HG02885 (cell line): Measurements from ENCODE around the gene SPRY4.
"Not testable (repeated sequence)": the region's sequence is repeated elsewhere in the genome, so short reads cannot be mapped to it uniquely, and the experiment has no call there.

Experiments used
- ATAC-seq: cut with Tn5 transposase; IDR thresholded peaks from one replicate; pipeline ENCODE4 v1.9.1; 2021; ENCODE audit warnings: mild to moderate bottlenecking; ENCODE audit not compliant: unreplicated experiment, poor library complexity

The SPRY4 gene

DNA sequence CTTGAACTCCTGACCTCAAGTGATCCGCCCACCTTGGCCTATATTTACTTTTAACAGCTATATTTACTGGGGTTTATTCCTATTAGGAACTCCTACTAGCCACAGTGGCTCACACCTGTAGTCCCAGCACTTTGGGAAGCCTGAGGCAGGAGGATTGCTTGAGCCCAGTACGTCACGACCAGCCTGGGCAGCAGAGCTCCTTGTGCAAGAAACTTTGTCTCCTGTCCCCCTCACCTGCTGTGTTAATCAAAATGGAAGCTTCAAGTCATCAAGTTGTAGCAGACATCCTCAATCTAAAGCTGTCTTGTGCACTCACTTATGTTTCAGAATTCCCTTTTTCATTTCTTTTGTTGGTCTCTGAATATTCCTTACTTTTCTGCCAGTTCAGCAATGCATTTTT, 15.0 kb upstream of the SPRY4 start:
- ATAC-seq, result no peak

DNA sequence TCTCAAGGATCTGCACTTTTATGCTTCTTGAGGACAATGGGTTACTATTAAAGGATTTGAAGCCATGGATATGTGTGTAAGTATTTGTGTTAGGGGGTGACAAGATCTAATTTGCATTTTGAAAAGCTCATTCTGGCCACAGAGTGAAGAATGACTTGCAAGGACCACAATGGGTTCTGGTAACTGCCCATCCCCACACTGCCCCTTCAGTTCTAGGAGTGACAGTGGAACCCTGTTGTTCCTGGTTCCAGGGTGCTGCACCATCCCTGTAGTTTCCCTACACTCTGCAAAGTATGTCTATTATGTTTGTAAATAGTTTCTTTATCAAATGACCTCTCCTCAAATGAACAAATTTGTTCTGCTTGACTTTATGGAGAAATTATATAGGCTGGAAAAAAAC, 9.7 kb upstream of the SPRY4 start:
- no peak for ATAC-seq

DNA sequence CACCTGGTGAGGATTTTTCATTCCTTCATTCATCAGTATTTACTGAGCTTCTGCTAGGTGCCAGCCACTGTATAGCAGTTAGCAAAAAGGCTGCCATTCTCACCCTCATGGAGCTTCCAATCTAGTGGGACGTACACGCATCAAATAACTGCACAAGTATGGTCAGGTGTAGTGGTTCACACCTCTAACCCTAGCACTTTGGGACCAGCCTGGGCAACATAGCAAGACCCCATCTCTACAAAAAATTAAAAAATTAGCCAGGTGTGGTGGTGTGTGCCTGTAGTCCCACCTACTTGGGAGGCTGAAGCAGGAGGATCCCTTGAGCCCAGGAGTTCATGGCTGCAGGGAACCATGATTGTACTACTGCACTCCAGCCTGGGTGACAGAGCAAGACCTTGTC, 8.9 kb upstream of the SPRY4 start:
- ATAC-seq, result not testable (repeated sequence)

DNA sequence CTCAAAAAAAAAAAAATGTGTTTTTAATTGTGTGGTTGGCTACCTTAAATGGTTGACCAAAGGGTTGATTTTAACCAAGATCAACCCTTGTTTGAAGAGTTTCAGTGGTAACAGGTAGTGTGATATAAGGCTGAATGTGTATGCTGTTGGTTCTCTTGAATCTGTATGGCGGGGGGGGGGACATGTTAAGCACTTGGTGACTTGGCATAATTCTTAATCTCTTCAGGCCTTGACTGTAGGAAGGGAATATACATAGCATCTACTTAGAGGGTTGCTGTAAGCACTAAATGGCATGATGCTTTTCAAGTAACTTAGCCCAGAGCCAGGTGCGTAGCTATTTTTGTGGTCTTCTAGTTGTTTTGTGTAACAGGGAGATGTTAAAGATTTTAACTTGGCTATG, 5.6 kb upstream of the SPRY4 start:
- ATAC-seq, result no peak

DNA sequence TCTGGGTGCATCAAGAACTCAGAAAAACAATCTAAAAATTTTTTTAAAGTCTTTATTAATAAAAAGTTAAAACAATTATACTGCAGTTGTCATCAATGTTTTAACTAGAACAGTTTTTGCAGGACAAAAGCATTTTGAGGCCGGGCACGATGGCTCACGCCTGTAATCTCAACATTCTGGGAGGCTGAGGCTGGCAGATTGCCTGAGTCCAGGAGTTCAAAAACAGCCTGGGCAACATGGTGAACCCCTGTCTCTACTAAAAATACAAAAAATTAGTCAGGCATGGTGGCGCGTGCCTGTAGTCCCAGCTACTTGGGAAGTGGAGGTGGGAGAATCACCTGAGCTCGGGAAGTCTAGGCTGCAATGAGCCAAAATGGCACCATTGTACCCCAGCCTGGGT, 5.2 kb upstream of the SPRY4 start:
- no peak for ATAC-seq

DNA sequence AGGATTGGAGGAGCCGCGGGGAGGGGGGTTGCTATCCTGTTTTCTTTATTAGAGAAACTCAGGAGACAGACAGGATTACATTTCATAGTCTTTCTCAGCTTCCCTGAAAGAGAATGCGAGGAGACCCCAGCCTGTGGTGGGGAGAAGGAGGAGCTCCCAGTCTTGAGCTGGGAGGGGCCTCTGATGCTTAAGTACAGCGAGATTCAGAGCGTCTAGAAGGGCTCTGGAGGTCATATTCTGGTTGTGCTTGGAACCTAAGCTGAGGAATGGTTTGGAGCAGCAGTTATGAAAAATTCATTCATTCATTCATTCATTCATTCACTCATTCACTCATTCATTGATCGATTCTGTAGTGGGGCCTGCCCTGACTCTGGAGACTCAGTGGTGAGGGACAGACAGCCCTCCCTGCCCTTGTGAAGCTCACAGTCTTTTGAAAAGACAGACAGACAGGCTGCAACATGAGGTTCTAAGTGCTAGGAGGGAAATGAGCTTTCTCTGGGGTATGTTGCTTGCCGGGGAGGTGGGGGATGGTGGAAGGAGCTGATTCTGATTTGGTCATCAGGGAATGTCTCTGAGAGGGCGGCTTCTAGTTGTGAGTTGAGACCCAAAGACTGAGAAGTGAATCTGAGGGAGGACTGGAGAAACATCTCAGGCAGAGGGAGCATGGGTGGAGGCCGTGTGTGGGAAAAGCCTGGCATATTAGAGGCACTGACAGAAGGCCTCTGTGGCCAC, 2.5 kb upstream of the SPRY4 start:
- ATAC-seq, result no peak

DNA sequence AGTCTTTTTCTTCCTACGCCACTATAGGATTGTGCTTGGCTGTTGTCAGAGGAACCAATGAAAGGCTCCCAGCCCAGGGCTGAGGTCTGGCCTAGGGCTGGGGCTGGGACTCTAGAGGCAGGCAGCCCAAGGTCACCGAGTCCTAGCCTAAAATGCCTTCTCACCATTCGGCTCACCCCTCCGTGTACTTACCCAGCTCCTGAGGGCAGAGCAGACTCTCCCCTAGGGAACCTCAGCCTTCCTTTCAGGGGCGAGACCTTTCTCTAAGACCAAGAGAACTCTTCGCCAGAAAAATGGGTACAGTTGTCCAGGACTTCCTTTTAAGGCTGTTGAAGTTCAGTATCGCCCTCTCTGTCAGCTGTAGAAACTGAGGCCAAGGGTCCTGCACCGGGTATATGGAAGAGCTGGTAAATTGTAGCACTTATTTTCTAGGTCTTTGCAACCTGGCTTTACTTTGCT, 1.7 kb upstream of the SPRY4 start:
- no peak for ATAC-seq

DNA sequence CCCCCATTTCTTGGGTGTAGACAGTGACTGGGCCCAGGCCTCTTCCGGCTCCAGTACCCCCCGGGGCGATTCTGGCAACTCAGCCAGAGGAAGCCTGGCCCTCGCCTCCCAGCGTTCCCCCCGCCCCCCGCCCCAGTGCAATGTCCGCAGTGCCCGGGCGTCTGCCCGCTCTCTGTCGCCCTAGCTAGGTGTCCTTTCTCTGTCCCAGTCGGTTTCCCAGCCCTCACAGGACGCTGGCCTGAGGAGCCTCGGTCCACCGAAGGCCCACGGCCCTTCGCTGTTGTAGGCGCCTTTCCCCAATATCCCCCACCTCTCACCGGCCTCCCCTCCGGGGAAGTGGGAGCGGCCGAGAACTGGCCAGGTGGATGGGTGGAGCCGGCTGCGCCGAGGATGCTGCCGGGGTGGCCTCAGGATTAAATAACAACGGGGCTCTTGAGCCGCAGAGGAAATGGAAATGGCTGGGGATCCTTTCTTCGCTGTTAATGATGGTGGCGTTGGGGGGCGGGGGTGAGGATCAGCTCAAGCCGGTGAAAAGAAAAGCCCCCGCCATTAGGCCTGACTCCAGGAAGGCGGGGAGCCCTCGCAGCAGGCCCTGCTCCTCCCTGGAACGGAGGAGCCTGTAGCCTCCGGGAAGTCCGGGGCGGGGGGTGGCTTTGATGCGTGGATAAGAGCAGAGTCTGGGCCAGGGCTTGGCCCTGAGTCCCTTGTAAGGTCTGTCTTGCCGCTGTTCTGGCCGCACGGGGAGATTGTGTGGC, 1.1 kb upstream of the SPRY4 start:
- no peak for ATAC-seq

DNA sequence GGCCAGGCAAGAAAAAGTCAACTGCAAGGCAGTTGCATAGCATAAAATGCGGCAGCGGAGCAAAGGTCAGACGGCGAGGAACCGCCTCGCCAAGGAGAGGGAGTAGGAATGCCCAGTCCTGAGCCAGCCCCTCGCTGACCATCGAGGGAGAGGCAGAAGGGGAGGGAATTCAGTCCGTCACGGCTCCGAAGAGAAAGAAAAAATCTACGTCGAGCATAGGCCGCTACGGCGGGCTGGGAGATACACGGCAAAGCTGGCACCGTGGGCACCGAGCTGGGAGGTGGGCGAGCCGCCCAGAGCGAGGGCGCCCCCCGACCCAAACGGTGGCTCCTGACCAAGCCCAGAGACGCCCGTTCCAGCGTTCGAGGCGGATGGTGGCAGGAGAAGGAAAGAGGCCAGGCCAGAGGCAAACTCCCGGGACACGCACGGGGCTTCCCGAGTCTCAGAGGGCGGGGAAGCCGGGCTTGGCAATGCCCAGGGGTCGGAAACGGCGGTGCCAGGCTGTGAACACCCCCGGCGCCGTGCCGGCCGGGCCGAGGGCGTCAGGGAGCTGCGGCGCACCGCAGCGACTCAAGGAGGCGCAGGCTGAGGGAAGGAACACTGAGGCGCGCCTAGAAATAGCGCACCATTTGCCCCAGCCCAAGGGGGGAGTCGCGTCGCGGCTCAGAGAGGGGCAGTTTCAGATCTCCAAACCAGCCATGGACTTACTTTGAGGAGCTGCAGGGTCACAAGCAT, 518 bp downstream of the SPRY4 start:
- peak; percentile 59 for ATAC-seq

DNA sequence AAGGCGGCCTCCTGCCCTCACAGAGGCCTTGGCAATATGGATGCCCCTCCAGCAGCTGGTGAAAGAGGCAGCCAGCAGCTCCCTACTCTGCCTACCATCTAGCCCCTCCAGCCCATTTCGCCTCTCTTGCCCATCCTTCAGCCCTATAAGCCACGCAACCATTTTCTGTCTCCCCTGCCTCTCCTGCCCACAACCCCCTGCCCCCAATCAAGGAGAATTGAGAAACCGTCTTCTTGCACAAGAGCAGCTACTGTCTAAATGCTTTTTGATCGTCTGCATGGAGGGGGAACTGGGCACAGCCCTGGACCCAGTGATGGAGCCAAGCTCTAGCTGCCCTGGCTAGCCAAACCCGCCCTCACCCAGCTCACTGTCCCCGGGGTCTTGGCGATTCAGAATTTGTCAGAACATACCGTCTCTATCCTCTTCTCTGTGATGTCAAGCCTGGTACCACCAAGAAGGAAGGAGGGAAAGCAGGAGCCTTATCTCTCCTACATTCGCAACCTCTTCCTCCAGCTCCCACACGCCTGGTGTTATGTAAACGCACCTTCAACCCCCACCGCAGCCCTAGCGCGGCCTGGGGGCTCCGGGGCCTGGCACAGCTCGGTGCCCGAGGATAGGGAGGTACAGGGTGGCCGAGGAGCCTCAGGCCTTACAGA, 1.2 kb downstream of the SPRY4 start:
- ATAC-seq, result no peak

DNA sequence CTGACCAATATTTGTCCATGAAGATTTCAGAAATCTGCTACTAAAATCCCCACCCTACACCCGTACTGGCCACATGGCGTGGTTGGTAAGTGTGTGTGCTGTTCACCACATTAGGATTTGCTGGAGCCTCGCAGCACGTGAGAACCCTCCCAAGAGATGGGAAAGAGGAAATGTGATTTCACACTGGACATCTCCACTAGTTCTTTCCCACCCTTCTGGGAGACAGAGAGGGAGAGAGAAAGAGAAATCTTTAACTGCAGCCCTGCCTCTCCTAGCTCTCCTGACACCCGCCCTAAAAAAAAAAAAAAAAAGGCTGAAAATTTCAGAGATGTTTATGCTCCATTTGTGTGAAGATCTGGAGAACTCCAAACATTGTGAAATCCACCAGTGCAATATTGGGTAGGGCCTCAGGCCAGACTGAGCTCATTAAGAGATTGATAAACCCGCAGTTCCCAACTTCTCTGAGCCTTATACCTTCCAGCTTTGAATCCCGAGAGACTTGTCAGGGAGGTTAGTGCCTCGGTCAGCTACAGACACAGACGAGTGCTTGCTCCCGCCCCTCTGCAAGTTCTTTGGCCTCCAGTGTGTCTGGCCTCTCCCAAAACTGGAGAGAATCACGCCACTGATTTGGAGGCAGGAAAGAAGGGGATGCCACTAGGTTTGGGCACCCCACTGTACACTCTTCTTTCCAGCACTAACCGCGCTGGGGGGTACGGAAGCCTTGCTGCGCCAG, 1.9 kb downstream of the SPRY4 start:
- no peak for ATAC-seq

DNA sequence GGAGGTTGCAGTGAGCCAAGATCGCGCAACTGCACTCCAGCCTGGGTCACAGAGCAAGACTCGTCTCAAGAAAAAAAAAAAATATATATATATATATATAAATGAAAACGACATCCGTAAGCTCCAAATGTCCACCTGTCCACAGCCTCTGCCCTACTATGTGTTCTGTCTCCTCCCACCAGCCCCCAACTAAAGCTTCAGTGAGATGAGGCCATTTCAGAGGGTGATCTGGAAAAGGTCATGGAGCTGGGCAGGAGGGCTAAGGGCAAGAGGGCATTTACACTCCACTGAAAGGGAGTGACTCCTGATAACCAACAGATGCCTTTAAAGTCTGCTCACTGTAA, 2.4 kb downstream of the SPRY4 start:
- no peak for ATAC-seq

DNA sequence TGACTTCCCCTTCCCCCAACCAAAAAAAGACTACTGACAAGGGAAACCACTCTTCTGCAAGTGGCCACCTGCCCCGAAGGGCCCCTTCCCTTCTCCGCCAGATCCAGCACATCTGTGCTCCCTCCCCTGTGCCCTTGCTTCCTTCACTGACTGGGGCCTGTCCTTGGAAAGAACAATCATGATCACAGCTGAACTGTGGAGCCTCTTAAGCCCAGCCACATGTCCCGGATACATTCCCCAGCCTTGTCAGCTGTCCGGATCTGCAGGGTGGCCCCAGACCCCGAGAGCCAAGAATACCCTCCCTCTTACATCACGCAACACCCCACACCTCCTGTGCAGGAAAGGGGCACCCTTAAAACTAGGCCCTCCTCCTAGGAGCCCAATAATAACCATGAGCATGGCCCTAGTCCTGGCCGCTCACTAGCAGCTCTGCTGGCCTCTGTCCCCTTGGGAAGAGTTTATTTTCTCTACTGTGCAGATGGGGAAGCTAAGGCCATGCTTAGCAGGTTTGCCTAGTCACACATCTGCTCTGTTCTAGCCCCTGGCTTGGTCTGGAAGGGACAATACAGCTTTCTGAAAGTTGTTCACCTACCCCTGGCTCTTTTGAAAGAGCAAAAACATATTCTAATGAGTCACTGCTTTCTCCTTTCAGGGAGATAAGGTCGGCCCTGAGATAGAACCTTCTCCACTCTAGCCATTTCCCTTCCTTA, 3.8 kb downstream of the SPRY4 start:
- no peak for ATAC-seq

DNA sequence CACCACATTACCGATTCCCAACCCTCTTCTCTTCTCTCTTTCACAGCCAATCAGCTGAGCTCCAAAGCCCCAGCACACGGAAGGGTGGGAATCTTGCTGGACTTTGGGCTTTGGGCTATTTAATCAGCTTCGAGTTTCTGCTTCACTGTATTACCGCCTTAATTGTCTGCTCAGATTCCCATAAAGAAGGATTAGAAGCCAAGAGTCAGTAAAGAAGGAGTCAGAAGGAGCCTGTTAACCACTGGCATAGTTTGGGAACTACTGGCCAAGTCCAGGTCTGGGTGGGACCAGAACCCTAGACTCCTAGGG, 4.4 kb downstream of the SPRY4 start:
- no peak for ATAC-seq

DNA sequence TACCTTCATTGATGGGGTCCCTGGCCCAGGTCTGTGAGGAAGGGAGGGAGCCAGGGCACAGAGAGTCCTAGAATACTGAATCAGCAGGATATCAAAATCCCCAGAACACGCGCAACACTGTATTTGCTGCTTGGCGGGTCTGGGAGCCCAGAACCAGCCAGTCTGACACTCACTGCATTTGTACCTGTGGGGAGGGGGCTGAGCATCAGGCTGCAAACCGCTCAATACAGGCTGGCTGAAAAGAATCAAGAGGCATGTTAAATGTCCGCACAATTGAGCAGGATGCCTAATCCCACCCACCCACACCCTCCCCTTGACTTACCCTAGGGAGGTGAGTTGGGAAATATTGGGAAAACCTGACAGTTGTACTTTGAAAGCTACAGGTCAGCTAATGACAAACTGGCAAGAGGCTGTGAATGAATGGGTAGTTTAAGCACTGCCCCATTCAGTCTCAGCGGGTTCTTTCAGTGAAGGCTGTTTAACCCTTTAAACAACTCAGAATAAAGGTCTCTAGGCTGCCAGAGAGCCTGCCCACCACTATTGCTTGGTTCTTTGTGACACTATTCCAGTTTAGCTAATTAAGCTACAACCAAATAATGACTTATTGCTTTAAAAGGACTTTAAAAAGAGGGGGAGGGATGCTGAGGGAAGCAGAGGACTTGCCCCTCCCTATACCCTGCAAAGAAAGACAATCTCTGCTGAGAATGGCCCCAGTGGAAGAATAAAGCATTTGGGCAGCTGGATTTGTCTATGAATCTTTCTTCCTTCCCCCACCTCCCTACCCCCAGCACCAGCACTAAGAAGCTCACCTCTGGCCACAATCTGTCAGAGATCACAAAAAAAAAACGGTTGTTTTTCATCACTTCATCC, 5.0 kb downstream of the SPRY4 start:
- ATAC-seq, result no peak

DNA sequence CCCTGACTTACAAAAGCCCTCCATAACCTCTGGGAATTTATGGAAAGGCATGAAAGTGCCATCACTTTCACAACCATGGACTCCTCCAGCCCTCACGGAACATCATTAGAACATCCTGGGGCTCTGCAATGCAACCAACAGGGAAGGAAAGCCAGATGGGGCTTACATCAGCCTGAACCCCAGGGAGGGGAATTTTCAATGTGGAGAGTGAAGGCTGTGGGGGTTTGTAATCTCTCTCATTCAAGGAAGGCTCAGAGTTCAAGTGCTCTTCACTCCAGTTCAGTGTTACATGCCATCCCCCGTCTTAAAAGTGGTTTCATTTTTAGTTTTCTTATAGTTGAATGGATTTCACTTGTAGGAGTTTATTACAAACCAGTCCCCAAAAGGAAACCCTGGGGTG, 5.7 kb downstream of the SPRY4 start:
- no peak for ATAC-seq

DNA sequence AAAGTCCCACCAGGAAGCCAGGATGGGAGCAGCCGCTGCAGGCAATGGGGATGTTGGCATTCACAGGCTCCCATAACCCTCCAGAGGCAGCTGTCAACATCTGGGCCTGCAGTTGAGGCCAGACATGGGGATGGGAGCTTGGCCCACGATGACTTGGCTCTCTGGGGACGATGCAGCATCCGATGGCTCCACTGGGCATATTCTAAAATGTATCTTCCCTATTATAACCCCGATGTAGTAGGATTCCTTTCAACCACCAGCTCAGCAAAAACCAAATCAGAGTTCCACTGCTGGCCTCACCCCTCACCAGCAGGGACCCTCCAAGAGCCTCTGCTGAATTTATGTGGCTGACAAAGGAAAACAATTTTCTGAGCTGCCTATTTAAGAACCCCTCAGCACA, 7.1 kb downstream of the SPRY4 start:
- ATAC-seq, result no peak

DNA sequence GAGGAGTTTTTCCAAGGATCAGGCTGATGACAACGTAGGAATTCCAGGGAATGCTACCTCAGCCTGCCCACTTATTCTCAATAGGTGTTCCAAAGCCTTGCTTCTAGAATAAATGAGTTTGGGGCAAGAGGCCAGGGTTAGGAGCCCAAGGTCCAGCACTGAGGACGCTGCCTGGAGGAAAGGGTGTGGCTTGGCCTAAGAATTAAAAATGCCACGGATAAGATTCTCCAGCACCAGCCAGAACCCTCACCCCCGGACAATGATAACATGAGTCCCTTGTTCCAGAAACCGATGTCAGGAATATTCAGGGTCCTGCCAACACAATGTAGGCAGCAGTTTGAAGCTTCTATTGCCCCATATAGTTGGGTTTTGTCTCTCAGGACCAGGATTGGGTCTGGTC, 7.6 kb downstream of the SPRY4 start:
- no peak for ATAC-seq

DNA sequence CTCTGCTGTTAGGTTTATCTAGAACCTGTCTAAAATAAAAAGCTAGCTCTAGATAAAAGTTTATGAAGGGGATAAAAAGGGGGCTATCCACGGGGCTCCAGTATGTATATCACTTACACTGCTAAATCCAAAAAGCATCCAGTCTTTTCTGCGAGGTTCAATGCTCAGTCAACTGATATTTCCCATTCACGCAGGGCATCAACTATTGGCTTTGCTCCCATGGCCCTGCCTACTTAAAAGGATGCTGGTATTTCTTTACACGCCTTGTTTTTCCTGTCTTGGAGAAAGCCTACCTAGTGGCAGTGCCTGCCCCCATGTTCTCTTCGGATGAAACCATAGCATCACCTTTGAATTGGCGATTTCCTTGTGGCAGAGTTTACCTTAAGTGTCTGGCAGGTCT, 8.1 kb downstream of the SPRY4 start:
- no peak for ATAC-seq
